Uterus (tissue), 2 donors: Measurements from ENCODE around the gene COL23A1.

Source experiments
- CTCF ChIP-seq, 4 experiments: fragments of 200-600 bp in 2 of 4; fragments of 450-650 bp in 2 of 4; sonication (generic) in 2 of 4; IDR thresholded peaks; one replicate each; pipeline ENCODE4 v1.5.1; 2016 to 2019; ENCODE audit warnings: antibody characterized with exemption in 4 of 4, mild to moderate bottlenecking in 2 of 4, moderate library complexity in 1 of 4
- POLR2A ChIP-seq, 2 donors: fragments of 450-650 bp; IDR thresholded peaks; one replicate each; pipeline ENCODE4 v1.6.1; 2016; ENCODE audit warnings: antibody characterized with exemption in 2 of 2, mild to moderate bottlenecking in 1 of 2, moderate library complexity in 1 of 2

- no peak for TF ChIP-seq CTCF (IDR thresholded peaks at IDR 0.05)
- TF ChIP-seq POLR2A (IDR thresholded peaks at IDR 0.05) = no peak
Measured at GRCh38 chr5:178460174-178460573, 130.0 kb downstream of the COL23A1 start.
